Hepatocyte (in vitro differentiated cells): ENCODE results near the gene DNLZ. TPM values are rescaled to one million over a fixed set of nuclear protein-coding genes. Genes with fewer than 3 reads are reported as not detected.

Experiments used
- DNase-seq: peaks from one replicate; pipeline ENCODE4 v3.0.0-alpha.2; 2016; ENCODE audit warnings: low spot score
- H2AFZ ChIP-seq: fragments of 200-600 bp; sonication (generic); 2 replicates; pipeline ENCODE4 v1.6.0; 2016; ENCODE audit warnings: antibody characterized with exemption, mild to moderate bottlenecking
- H3K27ac ChIP-seq: fragments of 200-600 bp; sonication (generic); 2 replicates; pipeline ENCODE4 v1.5.1; 2016; ENCODE audit warnings: mild to moderate bottlenecking
- H3K27me3 ChIP-seq: fragments of 200-600 bp; sonication (generic); 2 replicates; pipeline ENCODE4 v1.6.1; 2016
- H3K36me3 ChIP-seq: fragments of 200-600 bp; sonication (generic); replicated peaks from 2 replicates; pipeline ENCODE4 v1.5.1; 2016; ENCODE audit warnings: low read depth; ENCODE audit not compliant: insufficient read depth
- H3K4me1 ChIP-seq: fragments of 200-600 bp; sonication (generic); 2 replicates; pipeline ENCODE4 v1.5.1; 2016; ENCODE audit warnings: mild to moderate bottlenecking, moderate library complexity; ENCODE audit not compliant: insufficient read depth
- H3K4me2 ChIP-seq: fragments of 200-600 bp; sonication (generic); 2 replicates; pipeline ENCODE4 v1.6.0; 2016
- H3K4me3 ChIP-seq: fragments of 200-600 bp; sonication (generic); 2 replicates; pipeline ENCODE4 v1.5.1; 2016; ENCODE audit warnings: mild to moderate bottlenecking
- H3K79me2 ChIP-seq: fragments of 200-600 bp; sonication (generic); 2 replicates; pipeline ENCODE4 v1.6.0; 2017; ENCODE audit warnings: mild to moderate bottlenecking
- H3K9me2 ChIP-seq: fragments of 200-600 bp; sonication (generic); replicated peaks from 2 replicates; pipeline ENCODE4 v1.6.0; 2017; ENCODE audit warnings: mild to moderate bottlenecking; ENCODE audit not compliant: insufficient read depth
- H3K9me3 ChIP-seq: fragments of 200-600 bp; sonication (generic); 2 replicates; pipeline ENCODE4 v1.5.1; 2016; ENCODE audit warnings: low read depth, mild to moderate bottlenecking
- H4K20me1 ChIP-seq: fragments of 200-600 bp; sonication (generic); 2 replicates; pipeline ENCODE4 v1.6.0; 2016; ENCODE audit warnings: mild to moderate bottlenecking; ENCODE audit not compliant: insufficient read depth, poor library complexity, severe bottlenecking
- CTCF ChIP-seq: fragments of 200-600 bp; sonication (generic); IDR thresholded peaks from 2 replicates; pipeline ENCODE4 v1.5.1; 2016; ENCODE audit warnings: antibody characterized with exemption, mild to moderate bottlenecking; ENCODE audit not compliant: poor library complexity
- EZH2 ChIP-seq: fragments of 200-600 bp; sonication (generic); IDR thresholded peaks from 2 replicates; pipeline ENCODE4 v1.6.1; 2016; ENCODE audit warnings: antibody characterized with exemption, mild to moderate bottlenecking, borderline replicate concordance
- EZH2phosphoT487 ChIP-seq: fragments of 200-600 bp; sonication (generic); IDR thresholded peaks from one replicate; pipeline ENCODE4 v1.6.1; 2018; ENCODE audit warnings: antibody characterized with exemption, mild to moderate bottlenecking, low read depth, moderate library complexity; ENCODE audit not compliant: unreplicated experiment, severe bottlenecking
- WGBS: methylation state at CpG from one replicate; pipeline ENCODE4 v1.1.6; 2016; ENCODE audit warnings: low lambda C conversion rate; ENCODE audit errors: missing lambda C conversion rate; 5-methylcytosine and 5-hydroxymethylcytosine counted together
- polyA plus RNA-seq: library from polyadenylated mRNA; unstranded; fragments of >200 nt; fragmentation: Nextera tagmentation; extraction: Ambion mirVana; gene quantifications from 2 replicates; pipeline ENCODE4 v1.2.1, GENCODE V29; 2016
- total RNA-seq: library from RNA; depleted of rRNA; stranded (reverse); fragments of >200 nt; gene quantifications from 2 replicates; pipeline ENCODE4 v1.2.3, GENCODE V29; 2014

The DNLZ gene
- total and polyA plus RNA-seq, 2 experiments from 2014 or later, result 21.5 to 24.3 TPM

GRCh38 chr9:136346157-136346481 lies 17.4 kb downstream of the DNLZ start:
- Histone ChIP-seq H2AFZ (no peak overlapping the region), H3K27ac (peak overlapping the region; percentile 58), H4K20me1 (no peaks in the 10 kb centered on the region), H3K27me3 (no peaks in the 10 kb centered on the region), H3K9me2 (no peaks in the 10 kb centered on the region), H3K4me3 (no peak overlapping the region), H3K4me2 (peak overlapping the region; percentile 31), H3K4me1 (peaks cover 27% of the 10 kb centered on the region), H3K36me3 (no peaks in the 10 kb centered on the region), H3K79me2 (no peaks in the 10 kb centered on the region), H3K9me3 (no peaks in the 10 kb centered on the region)
- TF ChIP-seq EZH2 (no peak), CTCF (no peak), EZH2phosphoT487 (no peak)
- WGBS, result 68% methylated on average over 8 of the region's 10 CpGs
- DNase-seq, result no peak

- no peaks in the 10 kb centered on the region for H3K9me2 ChIP-seq
- no peaks in the 10 kb centered on the region for H3K36me3 ChIP-seq
- peak overlapping the region; percentile 58 for H3K27ac ChIP-seq
- peak; percentile 83 for DNase-seq
- no peaks in the 10 kb centered on the region for H3K27me3 ChIP-seq
- WGBS, result 66% methylated on average over 41 of the region's 43 CpGs
- H2AFZ ChIP-seq, result no peak overlapping the region
- H4K20me1 ChIP-seq, result no peaks in the 10 kb centered on the region
- H3K4me3 ChIP-seq, result no peak overlapping the region
- H3K79me2 ChIP-seq, result no peaks in the 10 kb centered on the region
- no peaks in the 10 kb centered on the region for H3K9me3 ChIP-seq
- peak overlapping the region; percentile 31 for H3K4me2 ChIP-seq
- TF ChIP-seq CTCF (peak; percentile 44), EZH2 (no peak), EZH2phosphoT487 (no peak)
- peaks cover 27% of the 10 kb centered on the region for H3K4me1 ChIP-seq
Observed at GRCh38 chr9:136345281-136346156, 18.0 kb downstream of the DNLZ start.

GRCh38 chr9:136344544-136345280 lies 18.8 kb downstream of the DNLZ start:
- Histone ChIP-seq H3K4me3 (no peak overlapping the region), H3K27me3 (no peaks in the 10 kb centered on the region), H2AFZ (no peak overlapping the region), H3K27ac (no peak overlapping the region), H3K9me3 (no peaks in the 10 kb centered on the region), H3K79me2 (no peaks in the 10 kb centered on the region), H3K4me1 (peaks cover 27% of the 10 kb centered on the region), H3K9me2 (no peaks in the 10 kb centered on the region), H4K20me1 (no peaks in the 10 kb centered on the region), H3K4me2 (no peak overlapping the region), H3K36me3 (no peaks in the 10 kb centered on the region)
- 93% methylated on average over 18 of the region's 21 CpGs for WGBS
- TF ChIP-seq EZH2phosphoT487 (no peak), CTCF (no peak), EZH2 (no peak)
- DNase-seq, result no peak
